Measurements from ENCODE around the gene TF. TPM values are rescaled to one million over a fixed set of nuclear protein-coding genes. Genes with fewer than 3 reads are reported as not detected.
"Not testable (repeated sequence)": the region's sequence is repeated elsewhere in the genome, so short reads cannot be mapped to it uniquely, and the experiment has no call there.

Gene TF
- total RNA-seq, 1 donor from 2014 or later, result 22.7 TPM

- peak; percentile 24 for DNase-seq (ENCODE audit: low spot score)
These were observed 17.8 kb downstream of the TF start for GRCh38 chr3:133763797-133764683.

- DNase-seq (ENCODE audit: low spot score), result no peak
These were observed 19.1 kb downstream of the TF start for GRCh38 chr3:133765256-133765655.

- no peak for DNase-seq (ENCODE audit: low spot score)
These were observed 21.4 kb downstream of the TF start for GRCh38 chr3:133767607-133768006.

- DNase-seq (ENCODE audit: low spot score), result no peak
These were observed 23.3 kb downstream of the TF start for GRCh38 chr3:133769536-133769935.

GRCh38 chr3:133773732-133774131, 27.5 kb downstream of the TF start:
- no peak for DNase-seq (ENCODE audit: low spot score)

- DNase-seq (ENCODE audit: low spot score), result no peak
These were observed 29.1 kb downstream of the TF start for GRCh38 chr3:133775309-133775708.

GRCh38 chr3:133775835-133776234, 29.6 kb downstream of the TF start:
- no peak for DNase-seq (ENCODE audit: low spot score)

- DNase-seq (ENCODE audit: low spot score), result no peak
These were observed 30.7 kb downstream of the TF start for GRCh38 chr3:133776794-133777438.

- no peak for DNase-seq (ENCODE audit: low spot score)
These were observed 31.8 kb downstream of the TF start for GRCh38 chr3:133777807-133778568.

- no peak for DNase-seq (ENCODE audit: low spot score)
These were observed 33.5 kb downstream of the TF start for GRCh38 chr3:133779626-133780203.

GRCh38 chr3:133780756-133781155, 34.6 kb downstream of the TF start:
- DNase-seq (ENCODE audit: low spot score), result not testable (repeated sequence)

- DNase-seq (ENCODE audit: low spot score), result no peak
These were observed 35.4 kb downstream of the TF start for GRCh38 chr3:133781570-133781969.

- no peak for DNase-seq (ENCODE audit: low spot score)
These were observed 36.3 kb downstream of the TF start for GRCh38 chr3:133782454-133782853.

GRCh38 chr3:133783762-133784161, 37.6 kb downstream of the TF start:
- DNase-seq (ENCODE audit: low spot score), result no peak

GRCh38 chr3:133788024-133788423, 41.8 kb downstream of the TF start:
- no peak for DNase-seq (ENCODE audit: low spot score)

GRCh38 chr3:133792171-133792763, 46.1 kb downstream of the TF start:
- DNase-seq (ENCODE audit: low spot score), result no peak

- no peak for DNase-seq (ENCODE audit: low spot score)
These were observed 51.4 kb downstream of the TF start for GRCh38 chr3:133797396-133798105.

- no peak for DNase-seq (ENCODE audit: low spot score)
These were observed 53.8 kb downstream of the TF start for GRCh38 chr3:133799794-133800585.

GRCh38 chr3:133803469-133803868, 57.3 kb downstream of the TF start:
- no peak for DNase-seq (ENCODE audit: low spot score)

GRCh38 chr3:133804896-133805295, 58.7 kb downstream of the TF start:
- no peak for DNase-seq (ENCODE audit: low spot score)

All from mucosa of gallbladder (tissue), 1 donor.